Omental fat pad (tissue), 4 donors: Measurements from ENCODE around the gene DDX10. TPM values are rescaled to one million over a fixed set of nuclear protein-coding genes. Genes with fewer than 3 reads are reported as not detected.
A peak's percentile ranks its signal among the peaks of the same experiment; 100 is the strongest.

Experiments
- ATAC-seq: fragments of 150-250 bp; one replicate; pipeline ENCODE4 v1.9.1; 2016; ENCODE audit warnings: mild to moderate bottlenecking, moderate library complexity; ENCODE audit not compliant: low FRiP score
- DNase-seq: peaks from one replicate; pipeline ENCODE4 v3.0.0-alpha.2; 2019; ENCODE audit warnings: low spot score
- CTCF ChIP-seq, 3 donors: fragments of 450-650 bp; IDR thresholded peaks; one replicate each; pipeline ENCODE4 v1.5.1; 2016 to 2017; ENCODE audit warnings: antibody characterized with exemption in 3 of 3, mild to moderate bottlenecking in 3 of 3, moderate library complexity in 2 of 3
- total RNA-seq, 4 donors: library from RNA; depleted of rRNA; stranded (reverse); fragments of >200 nt; gene quantifications; one replicate each; pipeline ENCODE4 v1.1.0, GENCODE V29; 2016

DDX10 gene
- 10 to 100 TPM; 20.2 to 60.6 (median 26.5) TPM for total RNA-seq

- no peak for TF ChIP-seq CTCF (IDR thresholded peaks at IDR 0.05)
- DNase-seq (peak; percentile 94), ATAC-seq (peak; percentile 99)
Observed at GRCh38 chr11:108664730-108665525, at the start of gene DDX10. DDX10 (plus strand) TSS chr11:108665069; CDS start chr11:108665154, 85 bp downstream.

- ATAC-seq = no peak
- DNase-seq = no peak
- no peak for TF ChIP-seq CTCF (IDR thresholded peaks at IDR 0.05)
Observed at GRCh38 chr11:108616549-108616948, 48.3 kb upstream of the DDX10 start.

GRCh38 chr11:108617055-108617454 lies 47.8 kb upstream of the DDX10 start:
- no peak for ATAC-seq
- no peak for DNase-seq
- no peak for TF ChIP-seq CTCF (IDR thresholded peaks at IDR 0.05)

GRCh38 chr11:108618529-108618928 lies 46.3 kb upstream of the DDX10 start:
- DNase-seq (no peak), ATAC-seq (no peak)
- TF ChIP-seq CTCF (IDR thresholded peaks at IDR 0.05) = no peak

GRCh38 chr11:108620958-108621772 lies 43.7 kb upstream of the DDX10 start:
- ATAC-seq (no peak), DNase-seq (no peak)
- TF ChIP-seq CTCF (IDR thresholded peaks at IDR 0.05) = no peak

GRCh38 chr11:108622341-108622740 lies 42.5 kb upstream of the DDX10 start:
- DNase-seq (no peak), ATAC-seq (no peak)
- TF ChIP-seq CTCF (IDR thresholded peaks at IDR 0.05) = no peak
